Mesodermal cell (in vitro differentiated cells): ENCODE data around the gene TKTL1.

Experiments
- H3K27ac ChIP-seq: 2 replicates; pipeline ENCODE4 v1.7.0; 2013; ENCODE audit warnings: mild to moderate bottlenecking, low read depth, low read length, moderate library complexity; ENCODE audit not compliant: severe bottlenecking
- H3K36me3 ChIP-seq: 2 replicates; pipeline ENCODE4 v1.7.1; 2013; ENCODE audit warnings: mild to moderate bottlenecking, low read length, moderate library complexity; ENCODE audit not compliant: control insufficient read depth, insufficient read depth
- H3K4me1 ChIP-seq: one replicate; pipeline ENCODE4 v1.7.1; 2013; ENCODE audit warnings: mild to moderate bottlenecking, low read length; ENCODE audit not compliant: insufficient read depth, control insufficient read depth, poor library complexity, severe bottlenecking
- H3K4me3 ChIP-seq: 2 replicates; pipeline ENCODE4 v1.7.0; 2013; ENCODE audit warnings: low read length, control low read depth, mild to moderate bottlenecking; ENCODE audit not compliant: insufficient read depth, poor library complexity, severe bottlenecking; ENCODE audit errors: extremely low read depth
- H3K9me3 ChIP-seq: 2 replicates; pipeline ENCODE4 v1.7.1; 2013; ENCODE audit warnings: mild to moderate bottlenecking, low read length, moderate library complexity; ENCODE audit not compliant: control insufficient read depth
- WGBS, 2 experiments: methylation state at CpG; one replicate each; pipeline ENCODE4 v1.1.5; 2013; ENCODE audit warnings: missing lambda C conversion rate in 2 of 2; ENCODE audit not compliant: insufficient coverage in 2 of 2; 5-methylcytosine and 5-hydroxymethylcytosine counted together

Gene TKTL1

DNA sequence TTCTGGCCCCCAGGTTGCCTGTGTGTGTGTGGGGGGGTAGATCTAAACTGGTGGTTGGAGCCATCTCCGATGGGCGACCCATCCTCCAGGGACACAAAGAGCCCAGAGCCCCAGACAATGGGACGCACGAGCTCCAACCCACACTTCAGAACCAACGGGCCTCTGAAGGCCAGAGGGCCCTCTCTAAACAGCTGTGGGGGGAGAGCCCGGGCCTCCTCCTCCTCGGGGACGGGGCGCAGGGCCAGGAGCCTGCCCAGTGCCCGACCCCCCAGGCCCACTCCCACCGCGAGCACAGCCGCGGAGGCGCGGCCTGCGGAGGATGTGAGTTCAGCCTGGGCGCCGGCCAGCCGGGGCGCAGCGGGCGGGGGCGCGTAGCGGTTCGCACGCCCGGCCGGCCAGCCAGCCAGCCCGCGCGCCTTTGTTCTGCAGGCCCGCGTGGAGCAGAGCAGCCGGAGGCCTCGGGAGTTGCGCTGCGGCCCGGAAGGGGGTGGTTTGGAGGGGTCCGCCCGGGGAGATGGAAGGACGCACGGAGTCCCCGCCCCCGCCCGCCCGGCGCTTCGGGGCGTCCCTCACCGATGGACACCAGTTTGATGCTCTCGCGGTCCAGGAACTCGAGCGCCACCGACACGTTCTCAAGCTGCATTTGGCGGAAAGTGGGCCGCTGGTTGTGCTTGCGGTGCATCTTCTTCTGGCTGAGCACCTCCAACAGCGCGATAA lies 74.9 kb downstream of the TKTL1 start:
- Histone ChIP-seq H3K9me3 (no peaks in the 10 kb centered on the region), H3K4me3 (peak overlapping the region; percentile 62), H3K36me3 (peaks cover 27% of the 10 kb centered on the region), H3K4me1 (peaks cover 21% of the 10 kb centered on the region), H3K27ac (peak overlapping the region; percentile 96)
- 0 to 1% methylated on average over 19 to 32 of the region's 63 CpGs for WGBS, 2 experiments

GRCh38 chrX:154371017-154371788 lies 75.6 kb downstream of the TKTL1 start:
- Histone ChIP-seq H3K4me3 (peak overlapping the region; percentile 62), H3K27ac (peak overlapping the region; percentile 96), H3K4me1 (peaks cover 19% of the 10 kb centered on the region), H3K36me3 (peaks cover 19% of the 10 kb centered on the region), H3K9me3 (no peaks in the 10 kb centered on the region)
- WGBS, 2 experiments, result 0 to 1% methylated on average over 19 to 21 of the region's 77 CpGs

GRCh38 chrX:154371789-154372300 lies 76.2 kb downstream of the TKTL1 start:
- H3K27ac ChIP-seq, result no peak overlapping the region
- H3K4me1 ChIP-seq, result peaks cover 18% of the 10 kb centered on the region
- H3K36me3 ChIP-seq, result peaks cover 14% of the 10 kb centered on the region
- 4 to 18% methylated on average over 16 to 22 of the region's 43 CpGs for WGBS, 2 experiments
- H3K9me3 ChIP-seq, result no peaks in the 10 kb centered on the region
- H3K4me3 ChIP-seq, result peak overlapping the region; percentile 62

- H3K4me1 ChIP-seq, result peaks cover 14% of the 10 kb centered on the region
- no CpG with 5 or more reads among the region's 5 CpGs for WGBS, 2 experiments
- H3K27ac ChIP-seq, result no peak overlapping the region
- peak overlapping the region; percentile 62 for H3K4me3 ChIP-seq
- no peaks in the 10 kb centered on the region for H3K9me3 ChIP-seq
- peaks cover 6% of the 10 kb centered on the region for H3K36me3 ChIP-seq
Observed at GRCh38 chrX:154372612-154373022, 77.0 kb downstream of the TKTL1 start.

- peak overlapping the region; percentile 33 for H3K4me3 ChIP-seq
- no peaks in the 10 kb centered on the region for H3K9me3 ChIP-seq
- no peaks in the 10 kb centered on the region for H3K36me3 ChIP-seq
- H3K4me1 ChIP-seq, result peaks cover 11% of the 10 kb centered on the region
- no peak overlapping the region for H3K27ac ChIP-seq
- 14 to 16% methylated on average over 8 to 13 of the region's 23 CpGs for WGBS, 2 experiments
Observed at GRCh38 chrX:154373340-154374306, 78.0 kb downstream of the TKTL1 start.

- peak within 1 kb of the TSS; percentile 33 for H3K4me3 ChIP-seq
- H3K9me3 ChIP-seq, result no peaks in the 10 kb centered on the region
- H3K27ac ChIP-seq, result no peak within 1 kb of the TSS
- H3K36me3 ChIP-seq, result no peaks in the 10 kb centered on the region
- peaks cover 11% of the 10 kb centered on the region for H3K4me1 ChIP-seq
- 0 to 17% methylated on average over 10 to 33 of the region's 95 CpGs for WGBS, 2 experiments
Observed at GRCh38 chrX:154374313-154375155, 78.9 kb downstream of the TKTL1 start, which contains the start of gene FLNA. TSS of gene FLNA (minus strand) at chrX:154374634. CDS start at chrX:154371245, 3,389 bp downstream.

DNA sequence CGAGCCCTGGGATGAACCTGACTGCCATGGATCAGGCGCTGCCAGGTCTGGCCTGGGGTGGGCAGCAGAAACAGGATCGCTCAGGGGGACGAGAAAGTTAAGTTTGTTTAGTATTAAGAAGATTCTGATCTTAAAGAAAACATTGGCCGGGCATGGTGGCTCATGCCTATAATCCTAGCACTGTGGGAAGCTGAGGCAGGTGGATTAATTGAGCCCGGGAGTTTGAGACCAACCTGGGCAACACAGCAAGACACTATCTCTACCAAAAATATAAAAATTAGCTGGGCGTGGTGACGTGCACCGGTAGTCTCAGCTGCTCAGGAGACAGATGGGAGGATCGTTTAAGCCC lies 79.5 kb downstream of the TKTL1 start:
- H3K27ac ChIP-seq, result no peak overlapping the region
- no peaks in the 10 kb centered on the region for H3K9me3 ChIP-seq
- WGBS, 2 experiments, result 81 to 91% methylated on average over 3 to 4 of the region's 10 CpGs
- peaks cover under 1% of the 10 kb centered on the region for H3K36me3 ChIP-seq
- peaks cover 11% of the 10 kb centered on the region for H3K4me1 ChIP-seq
- no peak overlapping the region for H3K4me3 ChIP-seq

DNA sequence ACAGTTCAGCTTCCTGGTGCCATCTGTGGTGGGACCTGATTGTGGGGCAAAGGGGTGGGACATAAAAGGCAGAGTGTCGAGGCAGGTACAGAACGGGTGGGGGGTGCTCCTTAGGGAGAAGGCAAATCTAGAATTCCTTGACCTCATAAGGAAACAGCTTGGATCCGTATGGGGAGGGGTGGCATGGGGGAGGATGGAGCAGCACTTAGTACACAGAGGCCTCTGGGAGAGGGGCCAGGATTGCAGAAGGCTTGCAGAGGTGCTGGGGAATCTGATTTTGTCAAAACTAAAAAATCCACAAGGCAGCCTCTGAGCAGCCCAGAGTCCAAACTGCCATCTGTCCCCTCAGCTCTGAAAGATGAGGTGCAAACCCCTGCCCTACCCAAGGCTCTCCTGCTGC lies 81.2 kb downstream of the TKTL1 start:
- Histone ChIP-seq H3K27ac (no peak overlapping the region), H3K36me3 (peaks cover 12% of the 10 kb centered on the region), H3K4me1 (peaks cover 14% of the 10 kb centered on the region), H3K4me3 (no peak overlapping the region), H3K9me3 (no peaks in the 10 kb centered on the region)
- WGBS, 2 experiments, result 80% methylated on average over 1 of the region's 3 CpGs; no CpG with 5 or more reads in 1 of the 2 experiments

DNA sequence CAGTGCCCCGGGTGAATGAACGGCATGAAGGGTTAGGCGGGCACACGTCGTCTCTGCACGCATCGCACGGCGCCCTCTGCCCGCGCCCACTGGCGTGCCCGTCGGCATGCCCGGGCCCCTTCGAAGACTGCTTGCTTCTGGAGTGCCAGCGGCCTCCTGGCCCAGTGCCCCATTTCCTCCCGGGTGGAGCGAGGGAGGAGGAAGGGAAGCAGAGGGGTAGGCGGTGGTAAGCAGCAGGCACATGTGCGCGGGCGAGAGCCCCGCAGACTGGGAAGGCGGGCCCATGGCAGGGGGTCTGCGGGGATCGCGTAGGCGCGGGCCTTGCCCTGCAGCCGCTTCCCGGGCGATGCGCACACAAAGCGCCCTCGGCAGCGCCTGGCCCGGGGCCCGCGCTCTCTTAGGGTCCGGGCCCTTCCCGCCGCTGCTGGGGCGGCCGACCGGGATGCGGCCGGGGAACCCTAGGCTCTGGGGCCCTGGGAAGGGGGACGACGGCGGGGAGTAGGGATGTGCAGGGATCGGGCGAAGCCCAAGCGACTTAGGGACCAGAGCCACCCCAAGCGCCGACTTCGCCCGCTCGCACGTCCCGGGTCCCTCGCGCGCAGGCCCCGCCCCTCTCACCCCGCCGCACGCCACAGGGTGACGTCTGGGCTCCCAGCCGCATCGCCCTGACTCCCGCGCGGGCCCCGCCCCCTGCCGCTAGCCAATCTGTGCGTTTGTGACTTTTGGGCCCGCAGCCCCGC lies 82.6 kb downstream of the TKTL1 start:
- WGBS, 2 experiments, result 0 to 4% methylated on average over 30 to 37 of the region's 79 CpGs
- peaks cover 12% of the 10 kb centered on the region for H3K36me3 ChIP-seq
- H3K9me3 ChIP-seq, result no peaks in the 10 kb centered on the region
- H3K27ac ChIP-seq, result peak overlapping the region; percentile 92
- H3K4me1 ChIP-seq, result peaks cover 6% of the 10 kb centered on the region
- H3K4me3 ChIP-seq, result peak overlapping the region; percentile 40
